ENCODE data around the gene BHLHE41.

Gene BHLHE41

GRCh38 chr12:26114720-26115401 lies 10.0 kb downstream of the BHLHE41 start:
- DNase-seq (ENCODE audit: low read depth in 2 of 2), result no peak

DNA sequence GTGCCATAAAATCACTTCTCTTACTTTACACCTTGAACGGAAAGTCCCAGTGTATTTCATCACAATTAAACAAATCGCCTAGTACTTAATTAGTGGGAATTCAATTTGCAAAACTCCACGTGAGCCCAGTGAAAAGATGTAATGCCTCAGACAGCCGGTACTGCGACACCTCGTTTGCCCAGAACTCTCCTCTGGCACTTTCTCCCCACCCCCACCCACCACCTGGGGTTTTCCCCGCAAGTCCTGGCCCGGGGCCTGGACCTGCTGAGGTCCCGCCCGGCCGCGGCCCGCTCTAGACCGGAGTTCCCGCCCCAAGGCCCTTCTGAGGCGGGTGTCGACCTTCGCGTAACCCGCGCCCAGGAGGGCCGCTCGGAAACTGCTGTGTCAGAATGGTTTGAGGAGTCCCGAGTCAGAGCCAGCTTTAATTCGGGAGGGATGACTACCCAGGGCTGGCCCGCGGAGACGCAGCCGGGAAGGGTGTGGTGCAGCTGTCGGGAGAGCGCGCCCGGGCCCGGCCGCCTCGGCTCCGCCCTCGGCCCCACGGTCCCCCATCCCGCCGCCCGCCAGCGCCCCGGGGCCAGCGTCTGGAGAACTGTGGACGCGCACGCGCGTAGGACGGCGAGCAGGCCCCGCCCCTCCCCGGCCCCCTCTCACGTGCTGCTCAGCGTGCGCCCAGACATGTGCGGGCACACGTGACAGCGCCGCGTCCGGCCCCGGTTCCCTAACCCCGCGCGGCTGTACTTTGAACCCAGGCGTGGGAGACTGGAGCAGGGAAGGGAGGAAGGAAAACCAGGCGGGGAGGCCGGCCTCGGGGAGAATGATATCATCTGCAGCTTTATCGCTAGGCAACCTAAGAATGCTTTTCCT lies 10.8 kb downstream of the BHLHE41 start:
- DNase-seq (ENCODE audit: low read depth in 2 of 2), result peak; percentile 57 to 70

- DNase-seq (ENCODE audit: low read depth in 2 of 2), result no peak
Observed at GRCh38 chr12:26113181-26113654, 11.6 kb downstream of the BHLHE41 start.

- no peak for DNase-seq (ENCODE audit: low read depth in 2 of 2)
Observed at GRCh38 chr12:26112703-26113147, 12.1 kb downstream of the BHLHE41 start.

DNA sequence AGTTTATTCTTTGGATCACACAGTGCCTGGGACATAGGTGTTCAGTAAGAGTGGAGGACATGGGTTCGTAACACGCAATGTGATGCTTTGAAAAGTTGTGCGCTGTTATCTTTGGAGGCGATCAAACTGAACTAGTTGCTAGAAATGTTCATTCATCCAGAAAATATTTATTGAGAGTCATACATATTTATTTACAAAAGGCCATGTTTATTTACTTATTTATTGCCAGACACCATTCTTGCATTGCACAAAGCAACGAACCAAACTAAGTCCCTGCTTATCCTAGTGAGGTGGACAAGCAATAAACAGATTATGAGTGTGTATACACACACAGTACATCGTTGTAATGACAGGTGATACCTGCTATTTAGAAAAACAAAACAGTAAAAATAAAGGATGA lies 12.6 kb downstream of the BHLHE41 start:
- DNase-seq (ENCODE audit: low read depth in 2 of 2), result no peak

GRCh38 chr12:26109343-26109881 lies 15.4 kb downstream of the BHLHE41 start:
- DNase-seq (ENCODE audit: low read depth in 2 of 2), result no peak

- no peak for DNase-seq (ENCODE audit: low read depth in 2 of 2)
Observed at GRCh38 chr12:26108915-26109314, 15.9 kb downstream of the BHLHE41 start.

GRCh38 chr12:26106347-26106746 lies 18.5 kb downstream of the BHLHE41 start:
- DNase-seq (ENCODE audit: low read depth in 2 of 2), result no peak

DNA sequence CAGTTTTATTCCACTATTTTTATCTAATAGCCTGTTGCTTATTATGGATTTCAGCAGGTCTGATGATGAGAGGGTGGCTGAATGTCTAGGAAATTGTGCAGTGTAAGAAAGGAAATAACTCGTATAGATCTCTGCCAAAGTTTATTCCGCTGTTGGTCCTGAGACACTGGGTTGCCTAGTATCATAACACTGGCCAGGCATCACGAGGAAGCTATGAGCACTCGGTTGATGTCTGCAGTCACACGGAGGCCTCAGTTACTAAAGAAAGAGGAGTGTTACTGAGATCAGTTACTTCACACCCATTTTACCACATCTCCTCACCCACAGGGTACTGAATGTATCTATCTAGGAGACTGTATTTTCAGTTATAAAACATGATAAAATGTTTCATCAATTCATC lies 21.9 kb downstream of the BHLHE41 start:
- no peak for DNase-seq (ENCODE audit: low read depth in 2 of 2)

DNA sequence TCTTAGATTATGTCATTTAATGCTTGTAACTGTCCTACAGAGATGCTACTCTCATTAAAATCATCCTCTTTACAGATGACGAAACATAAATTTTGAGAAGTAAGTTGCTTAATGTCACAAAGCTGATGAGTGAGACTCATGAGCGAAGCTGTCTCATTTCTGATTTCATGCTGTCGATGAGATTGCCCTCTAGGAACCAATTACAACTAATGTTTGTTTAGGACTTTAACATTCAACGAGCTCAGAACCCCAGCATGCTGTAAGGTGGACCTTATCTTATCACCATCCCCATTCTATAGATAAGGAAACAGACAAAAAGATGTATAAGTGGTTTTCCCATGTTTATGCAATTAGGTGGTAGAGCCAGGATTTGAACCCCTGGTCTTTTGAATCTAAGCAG lies 23.1 kb downstream of the BHLHE41 start:
- DNase-seq (ENCODE audit: low read depth in 2 of 2), result no peak

DNA sequence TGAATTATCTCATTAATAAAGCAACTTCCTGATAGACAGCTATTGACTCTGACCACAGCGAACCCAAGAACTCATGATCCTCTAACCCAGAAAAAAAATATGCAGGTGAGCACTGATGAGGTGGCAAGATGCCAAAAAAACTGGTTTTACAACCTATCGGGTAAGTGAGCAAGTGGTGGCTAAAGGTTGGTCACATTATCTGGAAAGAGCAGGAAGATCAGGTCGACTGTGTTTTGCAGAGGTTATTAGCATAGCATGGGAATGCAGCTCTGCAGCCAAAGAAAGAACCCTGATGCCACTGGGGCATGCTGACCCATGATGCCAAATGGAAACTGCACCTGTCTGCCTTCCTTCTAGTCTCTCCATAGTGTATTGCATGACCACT lies 23.5 kb downstream of the BHLHE41 start:
- DNase-seq (ENCODE audit: low read depth in 2 of 2), result no peak

DNA sequence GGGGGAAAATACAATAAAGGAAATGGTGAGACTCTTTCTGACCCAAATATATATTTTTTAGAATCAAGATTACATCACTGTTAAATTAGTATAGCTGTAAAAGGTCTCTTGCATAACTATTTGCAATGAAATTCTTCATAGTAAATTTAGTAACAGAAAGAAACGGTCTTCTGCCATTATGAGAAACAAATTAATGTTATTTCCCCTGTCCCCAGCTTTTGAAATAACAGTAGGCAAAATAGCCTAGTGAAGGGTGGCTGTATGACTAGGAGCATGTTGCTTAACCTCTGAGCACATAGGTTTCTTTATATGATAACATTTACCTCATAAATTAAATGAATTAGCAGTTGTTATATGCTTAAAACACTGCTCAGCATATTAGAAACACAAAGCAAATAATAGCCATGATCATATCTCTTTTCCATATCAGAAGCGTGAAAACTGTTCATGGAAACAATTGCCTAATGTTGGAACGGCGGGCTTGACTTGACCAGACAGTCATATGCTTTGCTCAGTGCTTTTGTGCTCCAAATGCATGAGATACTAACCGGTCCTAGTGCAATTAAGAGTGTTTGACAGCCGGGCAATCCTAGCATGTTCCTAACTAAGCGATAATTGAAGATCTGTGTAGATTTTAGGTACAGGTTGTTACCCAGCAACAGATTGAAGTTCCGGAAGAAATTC lies 24.0 kb downstream of the BHLHE41 start:
- DNase-seq (ENCODE audit: low read depth in 2 of 2), result no peak

DNA sequence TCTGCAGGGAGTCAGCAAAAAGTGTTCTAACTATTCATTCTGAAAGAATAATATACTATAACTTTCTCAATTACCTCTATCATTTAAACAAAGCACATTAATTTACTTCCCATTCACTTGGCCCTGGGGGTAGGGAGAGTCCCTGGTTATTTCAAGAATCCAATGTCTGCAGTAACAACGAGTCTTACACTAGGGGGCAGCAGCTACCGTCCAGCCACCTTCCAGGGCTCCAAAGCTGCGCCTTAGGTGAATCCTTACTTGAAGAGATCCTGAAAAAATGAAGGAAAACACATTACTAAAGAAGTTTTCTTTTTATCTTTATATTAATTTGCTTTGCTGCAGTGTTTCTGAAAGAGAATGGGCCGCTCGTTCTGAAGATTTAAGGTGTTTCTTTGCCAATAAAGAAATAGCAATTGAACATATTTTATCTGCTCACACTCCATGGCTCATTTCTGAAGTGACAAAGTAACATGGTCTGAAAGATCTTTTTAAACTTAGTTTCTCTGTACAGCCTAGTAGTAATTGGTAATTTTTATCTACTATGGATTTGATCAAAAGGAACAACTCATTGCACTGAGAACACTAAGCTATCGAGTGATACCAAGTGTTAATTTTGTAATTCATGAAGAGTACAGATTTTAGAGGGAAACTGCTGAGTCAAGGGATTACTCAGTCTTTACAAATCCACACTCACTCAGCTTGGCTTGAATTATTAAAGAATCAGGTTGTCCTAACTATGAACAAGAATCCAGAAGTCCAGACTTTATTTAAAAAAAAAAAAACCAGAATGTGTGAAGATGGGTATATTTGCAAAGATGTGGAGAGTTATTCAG lies 27.6 kb downstream of the BHLHE41 start:
- peak; percentile 7 to 33 for DNase-seq (ENCODE audit: low read depth in 2 of 2)

DNA sequence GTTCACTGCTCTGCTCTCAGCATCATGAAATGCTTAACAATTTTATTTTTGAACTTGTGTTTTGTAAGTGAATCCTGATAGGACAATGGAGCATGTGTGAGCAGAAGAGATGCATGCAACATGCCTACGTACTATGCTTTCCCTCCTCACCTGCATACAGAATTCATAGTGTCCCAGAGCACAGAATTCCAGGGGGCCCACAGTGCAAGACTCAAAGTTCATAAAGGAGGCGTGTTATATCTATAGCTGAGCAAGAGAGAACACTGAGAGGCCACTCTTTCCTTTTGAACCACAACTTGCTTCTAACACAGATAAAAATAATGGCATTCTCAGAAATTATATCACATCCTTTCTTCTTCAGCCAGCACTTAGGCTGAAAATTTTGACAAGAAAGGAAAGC lies 28.8 kb downstream of the BHLHE41 start:
- DNase-seq (ENCODE audit: low read depth in 2 of 2), result no peak

GRCh38 chr12:26095186-26095585 lies 29.7 kb downstream of the BHLHE41 start:
- DNase-seq (ENCODE audit: low read depth in 2 of 2), result no peak

GRCh38 chr12:26092346-26093105 lies 32.3 kb downstream of the BHLHE41 start:
- DNase-seq (ENCODE audit: low read depth in 2 of 2), result no peak

GRCh38 chr12:26091822-26092221 lies 33.0 kb downstream of the BHLHE41 start:
- DNase-seq (ENCODE audit: low read depth in 2 of 2), result no peak

DNA sequence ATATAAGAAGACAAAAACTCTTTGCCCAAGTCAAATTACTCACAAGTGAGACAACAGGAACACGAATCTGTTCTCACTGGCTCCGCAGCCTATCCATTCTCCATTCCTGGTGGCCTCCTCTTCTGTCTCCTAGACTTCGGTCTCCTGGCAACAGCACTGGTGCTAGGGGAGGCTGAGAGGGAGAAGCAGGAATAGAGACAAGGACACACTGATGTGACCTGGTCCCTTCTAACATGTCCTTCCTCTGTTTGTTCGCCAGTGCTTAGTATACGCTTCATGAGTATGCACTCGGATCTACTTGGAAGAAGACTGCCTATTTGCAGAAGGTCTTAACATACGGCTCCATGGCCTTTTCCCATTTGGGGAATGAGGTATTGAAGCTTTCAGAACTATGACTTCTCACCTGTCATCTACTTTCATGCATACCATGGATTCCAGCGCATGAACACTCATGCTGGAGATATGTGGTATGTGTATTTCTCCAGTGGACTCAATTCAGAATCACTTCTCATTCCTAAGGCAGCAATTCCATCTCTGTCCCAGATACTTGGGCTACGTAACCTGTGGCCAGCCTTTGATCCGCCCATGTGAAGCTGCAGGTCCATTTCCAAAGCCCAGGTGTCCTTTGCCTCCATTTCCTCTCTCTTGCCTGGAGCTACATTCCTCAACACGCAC lies 33.9 kb downstream of the BHLHE41 start:
- no peak for DNase-seq (ENCODE audit: low read depth in 2 of 2)

DNA sequence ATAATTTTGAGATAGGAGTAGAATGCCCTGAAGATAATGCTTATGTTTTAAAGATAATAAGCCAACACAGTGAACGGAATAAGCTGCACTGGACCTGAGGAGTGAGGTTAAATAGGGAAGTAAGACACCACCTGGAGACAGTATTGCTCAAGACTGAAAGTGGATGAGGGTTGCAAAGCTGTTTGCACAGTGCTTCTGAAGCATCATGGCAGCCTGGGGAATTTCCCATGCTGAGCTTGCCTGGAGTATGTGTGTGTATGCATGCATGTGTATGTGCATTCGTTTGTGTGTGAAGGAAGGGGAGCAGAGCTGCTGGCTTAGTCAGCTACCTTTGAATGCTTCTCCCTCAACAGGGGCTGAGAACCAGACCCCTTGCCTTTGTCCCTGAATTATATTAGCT lies 35.8 kb downstream of the BHLHE41 start:
- DNase-seq (ENCODE audit: low read depth in 2 of 2), result no peak

DNA sequence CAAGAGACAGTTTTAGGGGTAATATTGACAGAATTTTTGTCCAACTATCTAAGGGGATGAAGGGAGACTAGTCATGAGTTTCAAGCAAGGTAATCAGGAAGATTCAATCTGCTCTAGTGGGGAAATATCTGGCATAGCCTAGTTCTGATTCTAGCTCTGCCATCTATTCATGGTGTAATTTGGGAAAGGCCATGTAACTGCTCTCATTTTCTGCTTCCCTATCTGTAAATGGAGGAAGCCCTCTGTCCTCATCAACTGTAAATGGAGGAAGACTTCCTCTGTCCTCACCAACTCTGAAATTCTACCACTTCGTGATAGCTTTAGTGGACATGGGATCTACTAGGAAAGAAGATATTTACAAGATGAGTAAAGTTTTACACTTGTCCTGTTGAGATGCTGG lies 37.9 kb downstream of the BHLHE41 start:
- no peak for DNase-seq (ENCODE audit: low read depth in 2 of 2)

All from stimulated activated CD8-positive, alpha-beta memory T cell treated with anti-CD3 and anti-CD28 coated beads, Interleukin-2, amount 100 ng/mL, for 48 hours (primary cell).